Vagina (tissue), 2 donors: ENCODE measurements around the gene FAM163B.

Experiments used
- CTCF ChIP-seq, 3 experiments: fragments of 450-650 bp in 2 of 3; fragments of 200-600 bp in 1 of 3; sonication (generic) in 1 of 3; IDR thresholded peaks; one replicate each; pipeline ENCODE4 v1.5.1; 2017 to 2019; ENCODE audit warnings: antibody characterized with exemption in 3 of 3, mild to moderate bottlenecking in 2 of 3, moderate library complexity in 2 of 3
- POLR2A ChIP-seq, 2 donors: fragments of 450-650 bp; IDR thresholded peaks; one replicate each; pipeline ENCODE4 v1.6.1; 2017; ENCODE audit warnings: antibody characterized with exemption in 2 of 2, mild to moderate bottlenecking in 2 of 2, moderate library complexity in 2 of 2

GRCh38 chr9:133640580-133641395 is 31.6 kb upstream of the FAM163B start:
- TF ChIP-seq CTCF (IDR thresholded peaks at IDR 0.05) (no peak), POLR2A (IDR thresholded peaks at IDR 0.05) (no peak)
